ENCODE measurements around the gene CDKN2B-AS1. TPM values are rescaled to one million over a fixed set of nuclear protein-coding genes. Genes with fewer than 3 reads are reported as not detected.

CDKN2B-AS1 gene
- polyA plus RNA-seq, 10 donors: 0.08 to 0.35 (median 0.16) TPM; not detected in 6

DNA sequence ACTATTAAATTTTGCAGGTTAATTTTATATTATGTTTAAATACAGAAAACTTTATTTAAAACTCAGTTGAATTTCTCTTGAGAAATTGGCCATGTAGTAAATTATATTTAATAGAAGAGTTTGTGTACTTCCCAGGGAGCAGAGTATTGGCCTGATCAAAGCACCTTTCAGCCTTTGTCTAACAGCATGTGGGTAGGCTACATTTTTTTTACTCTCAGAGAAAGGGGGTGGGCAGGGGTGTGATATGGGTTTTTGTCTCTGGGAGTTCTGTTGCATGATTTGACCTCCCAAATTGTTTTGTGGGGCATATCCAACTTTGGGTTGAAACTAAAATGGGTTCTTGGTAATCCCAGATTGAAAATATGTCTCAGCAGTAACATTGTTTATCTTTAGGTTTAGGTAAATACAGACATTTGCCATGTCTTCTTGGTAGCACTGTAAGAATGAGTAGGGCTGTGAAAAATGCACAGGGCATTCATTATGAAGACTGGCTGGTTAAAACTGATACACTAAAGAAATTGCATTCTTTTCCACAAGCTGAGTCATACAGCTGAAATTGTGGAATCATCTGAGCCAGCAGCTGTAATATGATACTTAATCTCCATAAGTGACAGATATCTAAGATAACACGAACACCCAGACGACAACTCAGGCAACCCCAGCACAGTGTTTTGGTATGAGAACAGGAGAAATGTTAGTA lies 89.9 kb downstream of the CDKN2B-AS1 start:
- DNase-seq: peak in 1 of 3 donors; percentile 86

DNA sequence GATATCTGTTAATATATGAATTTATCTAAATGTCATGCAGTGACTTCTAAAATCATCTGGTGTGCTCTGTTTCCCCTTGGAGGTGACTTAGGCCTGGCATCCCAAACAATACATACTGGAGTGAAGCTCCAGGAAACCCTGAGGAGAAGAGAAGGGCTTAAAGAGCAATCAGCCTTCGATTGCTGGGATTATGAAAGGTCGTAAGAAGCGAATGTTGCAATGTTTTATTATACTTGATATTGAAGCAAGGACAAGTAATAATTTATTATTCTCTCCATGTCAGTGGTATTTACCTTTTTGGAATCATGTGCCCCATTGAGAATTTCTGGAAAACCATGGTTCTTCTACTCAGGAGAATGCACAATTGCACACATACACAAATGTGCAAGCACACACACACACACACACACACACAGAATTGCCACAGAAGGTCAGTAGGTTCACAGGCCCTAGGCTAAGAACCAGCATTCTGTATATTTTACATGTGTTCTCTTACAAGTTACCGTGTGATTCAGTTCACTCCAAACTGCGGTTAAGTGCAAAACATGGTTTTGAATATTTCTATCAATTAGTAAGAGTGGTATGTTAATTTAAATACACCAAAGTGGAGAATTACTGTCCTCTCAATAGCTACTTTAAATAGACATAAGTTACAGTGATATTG lies 93.6 kb downstream of the CDKN2B-AS1 start:
- DNase-seq: no peak

DNA sequence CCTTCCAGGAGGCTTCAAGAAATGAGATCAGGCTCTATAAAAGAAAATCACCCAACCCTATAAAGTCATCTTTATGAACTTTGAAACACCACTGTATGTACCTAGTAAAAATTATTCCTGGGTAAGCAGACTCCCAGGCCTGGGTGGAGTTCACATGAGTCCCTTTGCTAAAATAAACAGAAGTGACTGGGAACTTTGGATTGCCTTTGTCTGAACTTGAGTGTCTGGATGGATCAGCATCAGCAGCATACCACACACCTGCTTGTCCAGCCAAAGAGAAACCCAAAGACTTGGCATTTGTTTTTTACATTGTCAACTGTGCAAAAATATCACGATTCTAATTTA lies 94.1 kb downstream of the CDKN2B-AS1 start:
- no peak for DNase-seq

DNA sequence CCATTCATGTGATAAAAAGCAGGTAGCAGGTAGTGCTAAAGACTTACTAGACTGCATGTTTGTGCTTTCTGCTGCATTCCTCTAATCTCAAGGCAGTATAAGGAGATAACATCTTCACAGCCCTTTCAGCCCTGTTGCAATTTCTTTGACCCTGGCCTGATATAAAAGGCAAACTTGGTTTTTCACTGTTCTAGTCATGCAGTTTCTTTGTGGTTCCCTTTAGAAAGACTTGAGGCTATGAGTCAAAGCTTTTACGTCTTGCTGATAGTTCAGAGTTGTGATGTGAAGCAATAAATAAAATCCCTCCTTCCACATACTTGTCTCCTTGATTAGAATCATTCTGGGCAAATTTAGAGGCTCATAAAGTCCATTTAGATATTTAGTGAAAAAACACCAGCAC lies 103.1 kb downstream of the CDKN2B-AS1 start:
- peak in 1 of 3 donors; percentile 49 for DNase-seq

DNA sequence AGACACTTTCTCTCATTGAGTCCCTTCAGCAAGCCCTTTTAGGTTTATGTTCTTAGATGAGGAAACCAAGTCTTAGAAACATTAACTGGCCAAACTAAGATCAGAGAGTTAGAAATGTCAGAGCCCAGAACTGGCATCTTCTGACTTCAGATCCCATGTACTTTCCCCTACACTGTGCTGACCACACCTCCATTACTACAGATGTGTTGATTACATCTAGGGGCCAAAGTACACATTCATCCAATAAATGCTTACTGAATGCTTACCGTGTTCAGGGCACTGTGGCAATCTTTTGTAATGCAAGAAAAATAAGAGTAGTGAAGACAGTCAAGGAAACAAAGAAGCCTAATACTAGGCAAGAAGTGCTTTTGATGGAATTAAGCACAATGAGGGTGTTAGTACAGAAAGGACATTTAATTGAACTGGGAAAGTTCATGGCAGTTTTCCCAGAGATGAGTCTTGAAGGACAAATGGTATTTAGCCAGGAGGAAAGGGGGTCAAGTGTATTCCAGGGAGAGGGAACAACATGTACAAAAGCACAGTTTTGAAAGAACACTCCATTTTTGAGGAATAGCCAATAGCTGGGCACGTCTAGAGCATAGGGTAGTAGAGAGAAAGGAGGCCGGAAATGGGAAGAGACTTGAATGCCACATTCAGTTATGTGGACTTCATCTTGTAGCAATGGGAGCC lies 104.2 kb downstream of the CDKN2B-AS1 start:
- no peak for DNase-seq

DNA sequence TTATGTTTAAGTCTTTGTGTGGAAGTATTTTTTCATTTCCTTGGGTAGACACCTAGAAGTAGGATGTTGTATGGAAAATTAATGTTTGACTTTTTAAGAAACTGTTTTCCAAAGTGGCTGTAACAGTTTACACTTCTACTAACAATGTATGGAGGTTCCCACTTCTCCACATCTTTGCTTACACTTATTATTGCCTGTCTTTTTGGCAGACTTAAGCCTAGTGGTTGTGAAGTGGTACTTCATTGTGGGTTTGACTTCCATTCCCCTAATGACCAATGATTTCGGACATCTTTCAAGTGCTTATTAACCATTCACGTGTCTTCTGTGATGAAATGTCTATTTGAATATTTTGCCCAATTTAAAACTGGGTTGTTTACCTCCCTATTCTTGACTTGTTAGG lies 106.0 kb downstream of the CDKN2B-AS1 start:
- DNase-seq: no peak

DNA sequence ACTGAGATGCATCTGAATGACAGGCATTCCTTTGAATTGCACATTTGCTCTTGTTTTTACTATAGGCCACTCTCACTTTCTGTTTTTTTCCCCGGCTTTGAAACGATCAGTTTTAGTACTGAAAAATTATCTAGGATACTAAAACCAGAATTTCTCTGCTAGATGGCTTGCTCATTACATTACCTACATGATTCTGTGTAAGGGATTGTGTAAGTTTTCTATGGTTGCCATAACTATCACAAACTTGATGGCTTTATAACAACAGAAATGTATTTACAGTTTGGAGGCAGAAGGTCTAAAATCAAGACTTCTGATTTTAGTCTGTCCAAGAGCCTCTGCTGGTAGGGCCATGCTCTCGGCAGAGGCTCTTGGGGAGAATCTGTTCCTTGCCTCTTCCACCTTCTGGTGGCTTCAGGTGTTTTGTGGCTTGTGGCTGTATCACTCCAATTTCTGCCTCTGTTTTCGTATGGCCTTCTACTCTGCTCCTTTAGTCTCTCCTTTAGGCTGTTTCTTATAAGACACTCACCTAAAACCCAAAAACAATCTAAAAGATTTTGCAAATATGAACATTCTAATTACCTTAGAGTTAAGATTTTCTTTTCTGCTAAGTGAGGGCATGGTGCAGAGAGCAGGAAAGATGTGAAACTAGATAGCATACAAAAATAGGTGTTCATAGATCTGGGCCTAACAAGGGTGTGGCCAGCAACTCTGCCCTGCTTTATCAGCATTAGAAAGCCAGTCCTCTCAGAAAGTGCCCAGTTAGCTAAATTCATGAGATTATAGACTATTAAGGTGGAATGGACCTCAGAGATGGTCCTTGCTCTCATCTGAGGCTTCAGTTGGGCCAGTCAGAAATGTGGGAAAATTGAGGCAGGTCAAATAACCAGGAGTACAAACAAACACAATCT lies 107.8 kb downstream of the CDKN2B-AS1 start:
- DNase-seq: no peak

DNA sequence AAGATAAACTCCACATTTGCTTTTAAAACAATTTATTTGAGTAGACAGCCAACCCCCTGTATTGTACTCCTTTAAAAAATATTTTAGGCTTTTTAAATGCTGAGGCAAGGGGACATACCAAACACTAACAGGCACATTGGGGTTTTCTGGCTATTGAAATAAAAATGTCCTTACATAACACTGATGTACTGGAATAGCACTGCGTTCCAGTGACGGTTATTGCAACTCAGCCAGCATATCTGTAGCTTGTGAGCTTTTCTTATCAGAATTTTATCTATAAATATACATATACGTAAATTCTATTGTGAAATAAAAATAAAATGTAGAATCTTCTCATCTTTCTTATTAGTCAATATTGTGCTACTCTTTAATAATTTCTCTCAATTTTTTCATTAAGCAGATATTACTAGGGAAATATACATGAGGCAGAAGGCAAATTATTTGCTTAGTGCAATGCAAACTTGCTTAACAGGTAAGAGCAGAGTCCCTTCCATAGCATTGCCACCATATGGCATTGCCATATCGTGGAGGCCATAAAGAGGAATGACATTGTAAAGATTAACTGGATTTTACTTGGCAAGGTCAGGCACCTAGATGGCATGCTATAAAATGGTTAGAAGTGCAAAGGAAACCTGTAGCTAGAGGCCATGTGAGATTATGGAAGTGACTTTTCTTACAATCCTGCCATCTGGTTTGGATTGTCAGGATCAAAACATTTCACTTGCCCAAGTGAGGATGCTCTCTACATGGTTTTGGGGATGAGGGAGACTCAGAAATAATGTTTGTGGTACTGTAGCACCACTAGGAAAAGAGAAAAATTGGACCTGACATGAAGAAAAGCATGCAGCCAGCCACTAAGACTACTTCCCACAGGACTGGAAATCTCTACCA lies 109.3 kb downstream of the CDKN2B-AS1 start:
- no peak for DNase-seq

DNA sequence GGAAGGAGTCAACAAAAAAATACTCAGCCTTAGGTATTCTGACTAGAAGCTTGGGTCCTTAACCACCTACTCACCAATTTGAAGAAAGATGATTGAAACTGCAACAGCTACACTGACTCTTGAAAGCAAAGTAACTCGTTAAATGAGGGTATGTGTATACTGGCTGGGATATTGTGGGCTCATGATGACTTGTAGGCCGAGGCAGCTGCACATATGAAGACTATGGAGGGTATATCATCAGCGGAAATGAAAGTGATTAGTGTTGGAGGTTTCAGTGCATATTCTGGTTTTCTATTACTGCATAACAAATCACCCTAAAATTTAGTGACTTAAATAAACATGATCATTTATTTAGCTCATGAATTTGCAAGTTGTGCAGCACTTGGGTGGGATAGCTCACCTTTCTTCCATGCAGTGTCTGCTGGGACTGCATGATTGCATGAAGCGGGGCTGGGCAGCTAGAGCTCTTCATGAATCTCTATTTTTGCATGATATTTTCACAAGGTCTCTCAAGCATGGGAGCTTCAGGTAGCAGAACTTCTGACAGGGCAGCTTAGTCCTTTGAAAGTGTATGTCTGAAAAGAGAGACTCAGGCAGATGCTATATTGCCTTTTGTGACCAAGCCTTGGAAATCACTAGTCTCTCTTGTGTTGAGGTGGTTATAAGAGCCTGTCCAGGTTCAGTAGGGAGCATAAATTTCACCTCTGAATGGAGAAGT lies 110.6 kb downstream of the CDKN2B-AS1 start:
- no peak for DNase-seq

DNA sequence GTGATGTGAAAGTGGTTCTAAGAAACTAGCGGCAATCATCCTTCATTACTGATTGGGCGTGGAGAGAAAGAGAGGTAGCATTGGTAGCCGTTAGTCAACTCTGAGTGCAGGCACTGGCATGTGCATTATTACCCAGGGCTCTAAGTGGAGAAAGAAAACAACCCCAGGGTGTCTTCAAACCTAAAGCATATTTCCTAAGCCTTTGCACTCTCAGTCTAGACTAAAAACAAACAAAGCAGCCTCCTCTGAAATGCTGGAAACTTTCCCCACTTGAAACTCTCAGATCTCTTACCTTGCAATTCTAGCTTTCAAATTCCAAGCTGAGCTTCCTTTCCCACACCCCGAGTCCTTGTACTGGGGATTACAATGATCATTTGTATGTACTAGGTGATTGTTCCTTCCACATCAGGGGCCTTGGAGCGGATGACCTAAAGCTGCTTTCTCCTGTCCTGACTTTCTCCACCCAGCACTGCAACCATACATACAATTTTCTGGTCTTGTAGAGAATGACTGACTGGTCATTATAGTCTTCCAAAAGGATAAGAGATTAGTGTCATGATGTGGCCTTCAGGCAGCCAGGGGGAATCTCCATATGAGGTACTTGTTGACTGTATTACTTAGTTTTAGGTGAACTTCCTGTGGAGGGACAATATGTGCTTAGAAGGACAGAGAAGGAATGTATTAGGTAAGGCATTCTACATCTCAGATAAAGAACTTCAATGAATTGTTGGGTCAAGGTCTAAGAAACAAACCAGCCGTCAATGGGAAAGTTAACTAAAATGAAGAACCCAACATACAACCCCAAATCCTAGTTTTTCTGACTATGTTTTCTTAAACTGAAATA lies 112.8 kb downstream of the CDKN2B-AS1 start:
- DNase-seq: no peak

DNA sequence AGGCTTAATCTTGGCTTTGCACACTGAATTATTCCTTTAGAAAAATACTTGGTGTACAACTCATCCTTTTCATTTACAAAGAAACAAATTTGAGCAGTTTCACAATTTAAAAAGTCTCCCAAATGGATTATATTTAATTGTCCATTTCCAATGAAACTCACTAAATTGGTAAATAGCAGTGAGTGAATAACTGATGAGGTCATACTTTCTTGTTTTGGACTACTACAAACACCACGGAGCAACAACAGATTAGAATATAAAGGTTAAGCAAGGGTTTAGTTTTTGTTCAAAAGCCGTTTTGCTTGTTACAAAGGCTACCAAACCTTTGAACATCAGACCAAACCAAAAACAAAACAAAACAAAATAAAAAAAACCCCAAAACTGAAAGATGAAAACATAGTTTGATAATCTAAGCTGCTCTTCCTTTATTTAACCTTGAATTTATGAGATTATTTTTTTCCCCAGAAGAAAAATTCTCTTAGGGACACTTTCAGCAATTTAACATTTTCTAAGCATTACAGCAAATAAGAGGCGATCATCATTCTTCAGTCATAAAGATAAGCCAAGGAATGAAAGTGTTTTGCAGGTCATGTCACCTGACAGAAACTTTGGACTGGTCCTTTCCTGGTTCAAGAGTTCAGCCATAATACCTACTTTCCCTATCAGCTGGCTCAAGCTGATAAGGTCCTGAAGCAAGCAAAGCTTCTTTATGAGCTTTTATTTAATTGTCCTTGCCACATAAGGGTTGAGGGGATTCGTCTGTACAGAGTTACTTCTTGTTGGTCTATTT lies 114.2 kb downstream of the CDKN2B-AS1 start:
- no peak for DNase-seq

DNA sequence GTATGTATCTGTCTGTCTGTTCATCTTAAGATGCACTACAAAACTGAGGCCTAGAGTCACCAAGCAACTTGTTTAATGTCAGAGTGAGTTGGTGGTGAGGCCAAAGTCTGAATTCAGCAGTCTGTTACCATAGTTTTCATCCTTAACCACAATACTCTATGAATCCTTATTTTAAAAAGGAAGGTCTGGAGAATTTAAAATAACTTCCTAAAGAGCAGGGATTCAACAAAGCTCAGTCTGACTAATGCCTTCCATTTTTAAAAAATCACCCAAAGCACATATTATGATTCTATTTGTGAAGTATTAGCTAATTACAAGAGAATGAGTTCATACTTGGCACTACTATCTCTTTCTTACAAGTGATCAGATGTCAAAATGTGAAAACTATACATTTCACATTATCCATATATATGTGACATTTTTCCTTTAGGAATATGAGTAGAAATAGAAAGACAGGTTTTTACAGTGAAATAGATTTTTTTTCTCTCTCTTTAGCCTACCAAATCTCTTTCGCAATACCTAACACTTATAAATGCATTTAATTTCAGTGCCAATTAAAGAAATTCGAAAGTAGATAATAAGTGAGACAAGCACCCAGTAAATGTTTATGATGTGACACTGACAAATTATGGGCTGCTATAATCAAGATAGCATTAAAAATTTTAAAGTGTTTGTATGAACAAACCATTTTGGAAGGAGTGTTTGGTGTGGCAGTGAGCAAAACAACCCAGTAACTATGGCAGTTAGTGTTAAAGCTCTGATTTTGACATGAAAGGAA lies 116.8 kb downstream of the CDKN2B-AS1 start:
- DNase-seq: no peak

DNA sequence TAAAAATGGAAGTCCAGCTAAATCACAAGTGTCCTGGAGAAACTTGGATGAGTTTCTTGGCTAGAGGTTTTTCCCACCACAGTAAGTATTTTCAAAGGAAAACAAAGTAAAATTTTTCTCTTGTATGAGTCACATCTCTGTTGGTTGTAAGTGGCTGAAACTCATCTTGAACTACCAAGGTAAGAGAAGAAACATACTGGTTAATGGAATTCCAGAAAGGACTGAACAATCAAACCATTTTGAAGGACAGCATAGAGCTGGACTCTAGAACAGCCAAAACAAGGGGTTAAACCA lies 117.3 kb downstream of the CDKN2B-AS1 start:
- DNase-seq: peak in 1 of 3 donors; percentile 49

DNA sequence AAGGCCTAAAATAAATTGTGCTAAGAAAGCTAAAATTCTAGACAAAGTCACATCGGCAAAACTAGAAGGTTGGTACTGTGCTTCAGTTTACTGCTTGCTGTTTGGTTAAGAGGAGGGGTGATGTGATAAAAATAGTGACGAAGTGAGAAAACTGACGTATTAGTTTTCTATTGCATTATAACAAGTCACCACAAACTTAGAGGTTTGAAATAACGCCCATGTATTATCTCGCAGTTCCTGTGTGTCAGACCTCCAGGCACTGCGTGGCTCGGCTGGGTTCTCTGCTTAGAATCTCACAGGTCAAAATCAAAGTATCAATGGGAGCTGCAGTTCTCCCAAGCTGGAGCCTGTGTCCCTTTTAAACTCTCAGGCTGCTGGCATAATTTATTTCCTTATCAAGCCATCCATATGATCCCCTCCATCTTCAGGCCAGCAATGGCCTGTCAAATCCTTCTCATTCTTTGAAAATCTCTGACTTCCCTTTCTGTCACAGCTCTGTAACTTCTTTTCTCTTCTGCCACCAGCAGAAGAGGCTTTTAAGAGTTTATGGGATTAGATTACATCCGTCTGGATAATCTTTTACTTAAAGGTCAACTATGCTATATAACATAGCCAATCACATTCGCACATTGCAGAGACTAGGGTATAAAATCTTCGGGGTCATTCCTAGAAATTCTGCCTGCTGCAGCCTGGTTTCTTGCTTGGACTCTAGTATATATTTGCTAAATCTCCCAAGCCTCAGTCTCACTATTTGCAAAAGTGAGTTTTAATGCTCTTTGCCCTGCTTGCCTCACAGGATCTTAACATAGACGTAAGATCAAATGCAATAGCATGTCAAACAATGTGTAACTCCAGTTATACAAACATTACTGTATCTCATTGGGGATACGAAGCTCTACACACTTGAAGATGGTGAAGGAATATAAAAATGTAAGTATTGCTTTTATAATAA lies 118.6 kb downstream of the CDKN2B-AS1 start:
- DNase-seq: no peak

DNA sequence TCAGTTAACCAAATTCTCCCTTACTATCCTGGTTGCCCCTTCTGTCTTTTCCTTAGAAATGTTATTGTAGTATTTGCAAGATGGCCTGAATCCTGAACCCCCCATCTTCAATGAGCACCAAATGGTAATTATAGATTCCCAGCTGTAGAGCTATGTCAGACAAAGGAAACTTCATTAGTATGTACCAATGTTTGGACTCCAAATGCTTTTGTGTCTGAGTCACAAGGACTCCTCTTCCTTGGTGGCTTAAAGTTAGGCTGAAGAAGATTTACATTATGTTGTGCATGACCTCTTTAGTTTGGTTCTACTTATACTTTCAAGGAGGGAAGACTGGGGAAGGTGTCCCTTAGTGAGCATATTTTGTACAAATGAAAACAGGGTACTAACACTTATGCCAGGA lies 120.4 kb downstream of the CDKN2B-AS1 start:
- DNase-seq: no peak

DNA sequence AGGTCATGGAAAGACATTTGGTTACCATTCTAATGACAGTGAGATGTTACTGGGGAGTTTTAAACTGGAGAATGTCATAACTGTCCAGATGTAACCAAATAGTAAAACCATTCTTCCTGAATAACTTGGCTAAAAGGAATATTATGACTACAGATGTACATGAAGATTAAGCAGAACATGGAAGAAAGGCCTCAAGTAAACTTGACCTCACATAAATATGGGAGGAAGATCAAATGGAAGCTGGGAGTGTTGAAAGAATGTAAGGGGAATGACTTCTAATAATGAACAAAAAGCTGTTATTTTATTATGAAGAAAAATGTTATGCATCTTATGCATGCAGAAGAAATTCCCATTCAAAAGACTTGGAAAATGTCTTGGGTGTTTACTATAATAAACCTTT lies 122.2 kb downstream of the CDKN2B-AS1 start:
- DNase-seq: no peak
